Measurements from ENCODE around the gene NAV2.

NAV2 gene

GRCh38 chr11:19687392-19687791 lies 25.2 kb upstream of the NAV2 start:
- DNase-seq (ENCODE audit: low read depth in 2 of 2), result no peak

DNA sequence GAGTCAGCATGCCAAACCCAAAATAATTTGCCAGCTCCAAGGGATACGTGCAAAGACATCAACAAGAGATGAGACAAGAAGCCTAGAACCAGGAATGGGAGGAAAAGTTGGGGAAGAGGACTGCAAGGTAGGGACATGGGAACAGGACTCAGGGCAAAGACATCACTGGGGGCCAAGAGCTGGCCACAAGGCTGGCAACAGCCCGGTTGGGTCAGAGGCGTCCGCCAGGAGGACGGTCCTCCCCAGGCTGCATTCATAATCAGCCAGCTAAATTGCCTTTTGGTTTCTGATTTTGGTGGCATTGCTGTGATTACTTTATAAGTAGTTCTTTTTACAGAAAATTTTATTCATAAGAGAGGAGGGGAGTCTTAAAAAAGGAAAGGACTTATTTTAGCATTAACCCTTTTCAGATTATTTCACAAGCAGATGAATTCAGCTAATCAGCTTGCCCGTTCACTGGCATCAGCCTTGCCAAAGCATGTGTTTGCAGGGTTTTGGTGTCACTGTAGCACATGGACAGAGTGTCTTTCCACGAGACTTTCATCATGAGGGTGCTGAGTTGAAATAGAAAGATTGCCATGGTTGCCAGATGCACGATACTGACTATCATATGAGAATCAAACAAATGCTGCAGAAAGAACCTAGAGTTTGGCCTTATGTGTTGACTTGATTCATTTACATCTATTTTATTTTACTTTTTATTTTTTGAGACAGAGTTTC lies 23.2 kb upstream of the NAV2 start:
- no peak for DNase-seq (ENCODE audit: low read depth in 2 of 2)

- DNase-seq (ENCODE audit: low read depth in 2 of 2), result no peak
These were observed 21.8 kb upstream of the NAV2 start for GRCh38 chr11:19690885-19691284.

DNA sequence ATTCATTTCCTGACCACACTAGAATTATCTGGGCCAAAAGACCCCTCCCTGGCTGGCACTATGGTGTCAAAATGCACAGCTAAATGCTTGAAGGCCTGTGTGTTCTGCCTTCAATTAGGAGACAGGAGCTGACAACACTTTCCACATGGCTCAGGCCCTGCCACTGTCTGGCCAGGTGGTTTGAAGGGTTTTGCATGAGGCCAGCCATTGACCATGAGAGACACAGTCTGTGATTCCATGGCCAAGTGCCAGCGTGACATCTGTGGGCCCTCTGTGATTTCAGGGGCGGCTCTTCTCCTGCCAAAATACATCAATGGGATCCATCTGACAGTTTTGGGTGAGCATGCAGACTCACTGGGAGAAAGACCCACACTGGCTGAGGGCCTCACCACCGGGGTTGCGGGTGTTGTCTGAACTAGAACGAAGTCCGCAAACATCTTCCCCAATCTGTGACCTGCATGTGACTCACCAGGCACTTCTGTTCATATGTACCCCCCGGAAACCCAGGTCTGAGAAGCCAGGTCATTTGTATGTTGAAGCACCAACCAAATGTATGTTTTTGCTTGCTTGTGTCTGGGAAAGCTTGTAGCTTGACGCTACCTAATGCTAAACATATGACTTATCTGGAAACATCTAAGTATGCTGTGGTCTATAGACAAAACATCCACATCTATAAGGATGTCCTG lies 20.7 kb upstream of the NAV2 start:
- no peak for DNase-seq (ENCODE audit: low read depth in 2 of 2)

DNA sequence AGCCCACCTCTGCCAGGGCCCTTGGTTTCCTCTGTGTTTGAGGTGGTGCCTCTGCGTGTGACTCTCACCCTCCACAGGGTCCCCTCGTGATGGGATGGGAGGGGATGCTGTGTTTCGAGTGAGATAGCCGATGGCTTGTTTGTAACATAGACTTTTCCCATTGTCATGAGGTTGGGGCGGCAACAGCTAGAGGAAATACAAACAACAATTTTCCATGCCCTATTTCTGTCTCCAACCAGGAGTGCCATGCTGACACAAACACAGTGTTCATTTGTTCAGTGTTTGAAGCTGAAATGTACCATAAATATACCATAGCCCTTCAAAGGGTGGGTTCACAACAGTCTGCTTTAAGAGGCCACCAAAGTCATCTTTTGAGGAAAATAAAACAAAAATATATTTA lies 19.5 kb upstream of the NAV2 start:
- no peak for DNase-seq (ENCODE audit: low read depth in 2 of 2)

DNA sequence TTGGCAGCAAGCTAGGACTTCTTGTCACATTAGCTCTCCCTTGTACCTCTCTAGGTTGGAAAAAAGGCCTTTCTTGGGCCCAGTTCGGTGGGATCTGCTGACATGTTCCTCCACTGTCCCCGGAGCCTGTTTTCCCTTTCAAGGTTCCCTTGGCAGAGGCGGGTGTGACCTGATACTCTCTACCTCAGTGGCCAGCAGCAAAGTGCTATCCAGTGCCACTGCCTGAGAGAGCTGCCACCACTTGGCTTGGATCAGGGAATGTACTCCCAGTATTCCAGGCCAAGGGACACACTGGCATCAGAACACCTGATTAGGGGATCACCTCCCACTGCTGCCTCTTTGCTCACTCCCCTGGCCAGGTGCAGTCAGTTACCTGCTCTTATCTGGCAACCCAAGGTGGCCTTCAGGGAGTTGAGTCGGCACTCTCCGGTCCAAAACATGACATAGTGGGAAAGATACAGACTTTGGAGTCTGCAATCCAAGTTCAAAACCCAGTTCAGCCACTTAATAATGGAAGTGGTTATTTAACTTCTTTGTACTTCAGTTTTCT lies 17.8 kb upstream of the NAV2 start:
- DNase-seq (ENCODE audit: low read depth in 2 of 2), result no peak

DNA sequence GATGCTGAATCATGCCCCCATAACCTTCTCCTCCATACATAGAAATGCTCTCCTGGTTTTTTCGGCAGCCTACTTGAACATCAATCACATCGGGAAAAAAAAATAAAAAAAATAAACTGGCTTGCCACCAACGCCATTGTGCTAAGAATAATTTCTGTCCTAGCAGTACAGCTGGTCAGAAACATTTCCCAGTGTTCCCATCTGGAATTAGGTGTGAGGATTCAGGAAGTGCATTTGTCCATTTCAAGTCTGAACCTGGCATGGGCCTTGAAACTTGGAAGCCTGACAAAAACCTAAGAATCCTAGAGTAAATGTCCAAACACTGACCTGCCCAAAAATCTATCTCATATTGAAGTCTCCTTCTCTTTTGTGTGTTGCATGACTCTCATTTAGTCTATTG lies 16.6 kb upstream of the NAV2 start:
- DNase-seq (ENCODE audit: low read depth in 2 of 2), result no peak

DNA sequence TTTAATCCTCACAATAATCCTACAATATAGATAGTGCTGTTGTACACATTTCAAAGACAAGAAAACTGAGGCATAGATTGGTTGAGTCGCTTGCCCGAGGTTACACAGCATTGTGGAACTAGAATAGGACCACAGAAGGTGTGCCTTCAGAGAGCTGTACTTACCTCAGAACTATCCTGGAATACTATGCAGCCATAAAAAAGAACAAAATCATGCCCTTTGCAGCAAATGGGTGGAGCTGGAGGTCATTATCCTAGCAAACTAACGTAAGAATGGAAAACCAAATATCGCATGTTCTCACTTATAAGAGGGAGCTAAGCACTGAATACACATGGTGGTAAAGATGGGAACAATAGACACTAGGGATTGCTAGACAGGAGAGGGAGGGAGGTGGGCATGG lies 15.7 kb upstream of the NAV2 start:
- no peak for DNase-seq (ENCODE audit: low read depth in 2 of 2)

DNA sequence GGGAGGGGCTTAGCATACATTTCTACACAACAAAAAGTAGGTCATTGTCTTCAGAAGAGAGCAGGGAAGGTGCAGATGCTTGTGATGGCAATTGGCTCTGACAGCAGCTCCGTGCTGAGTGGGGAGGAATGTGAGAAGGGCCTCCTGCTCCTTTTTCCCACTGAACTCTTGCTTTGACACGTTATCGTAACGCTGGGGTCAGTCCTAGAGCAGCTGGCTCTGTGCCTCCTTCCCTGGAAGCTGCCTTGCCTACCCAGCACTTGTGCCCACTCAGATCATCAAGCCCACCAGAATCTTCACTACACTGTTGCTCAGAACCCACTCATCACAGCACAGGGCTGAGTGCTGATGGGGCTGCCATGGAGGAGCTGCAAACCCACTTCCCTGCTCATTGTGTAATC lies 14.9 kb upstream of the NAV2 start:
- no peak for DNase-seq (ENCODE audit: low read depth in 2 of 2)

GRCh38 chr11:19698493-19699292 lies 13.9 kb upstream of the NAV2 start:
- DNase-seq (ENCODE audit: low read depth in 2 of 2), result no peak

DNA sequence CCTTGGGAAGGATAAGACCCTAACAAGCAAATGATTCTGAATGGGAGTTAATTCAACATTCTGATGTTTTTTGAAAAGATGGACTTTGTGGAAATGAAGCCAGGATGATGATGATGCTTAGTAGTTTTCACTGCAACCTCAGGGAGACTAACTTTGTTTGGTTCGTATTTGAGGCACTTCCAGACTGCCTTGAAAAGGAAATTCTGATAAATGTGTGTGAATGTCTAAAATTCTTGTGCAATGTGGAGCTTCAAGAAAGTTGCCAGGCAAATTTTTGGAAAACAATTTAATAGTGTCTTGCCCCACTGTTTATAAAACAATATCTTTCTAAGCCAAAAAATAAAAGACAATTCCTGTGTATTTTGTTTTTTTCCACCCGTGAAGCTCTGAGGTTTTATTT lies 11.2 kb upstream of the NAV2 start:
- no peak for DNase-seq (ENCODE audit: low read depth in 2 of 2)

- no peak for DNase-seq (ENCODE audit: low read depth in 2 of 2)
These were observed 10.0 kb upstream of the NAV2 start for GRCh38 chr11:19702620-19703019.

DNA sequence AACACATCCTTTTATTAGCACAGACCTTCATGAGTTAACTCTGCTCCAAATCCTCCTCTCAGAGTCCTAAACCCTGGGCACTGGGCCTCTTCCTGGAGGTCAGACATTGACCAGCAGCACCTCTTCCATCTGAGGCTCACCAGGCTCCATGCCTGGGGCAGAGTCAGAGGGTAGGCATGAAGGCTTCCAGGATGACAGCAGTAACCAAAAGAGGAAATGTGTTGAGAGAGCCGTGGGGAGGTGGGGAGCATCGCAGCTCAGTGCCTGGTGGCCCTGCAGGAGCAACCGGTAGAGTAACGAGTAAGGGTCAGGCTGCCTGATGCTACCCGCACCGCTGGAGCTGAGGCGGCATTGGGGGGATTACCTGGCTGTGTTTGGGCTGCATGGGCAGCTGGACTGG lies 9.4 kb upstream of the NAV2 start:
- no peak for DNase-seq (ENCODE audit: low read depth in 2 of 2)

- DNase-seq (ENCODE audit: low read depth in 2 of 2), result no peak
These were observed 8.4 kb upstream of the NAV2 start for GRCh38 chr11:19704213-19704612.

GRCh38 chr11:19705936-19706335 lies 6.7 kb upstream of the NAV2 start:
- no peak for DNase-seq (ENCODE audit: low read depth in 2 of 2)

- DNase-seq (ENCODE audit: low read depth in 2 of 2), result no peak
These were observed 741 bp upstream of the NAV2 start for GRCh38 chr11:19711911-19712280.

GRCh38 chr11:19713196-19714021 lies 772 bp downstream of the NAV2 start:
- DNase-seq (ENCODE audit: low read depth in 2 of 2), result no peak

DNA sequence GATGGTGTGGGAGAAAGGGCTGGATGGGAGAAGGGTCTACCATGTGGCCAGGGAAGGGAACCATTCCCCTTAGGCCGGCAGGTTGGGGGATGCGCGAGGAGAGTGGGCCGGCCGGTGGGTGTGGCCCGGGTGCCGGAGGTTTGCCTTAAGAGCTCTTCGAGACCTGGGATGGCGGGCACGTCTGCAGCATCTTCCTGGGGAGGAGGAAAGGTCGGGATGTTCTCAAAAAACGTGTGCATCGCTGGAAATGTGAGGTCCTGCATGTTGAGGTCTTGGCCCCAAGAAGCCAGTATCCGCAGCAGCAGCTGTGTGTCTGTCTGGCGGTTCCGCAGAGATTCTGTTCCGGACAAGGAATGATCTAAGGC lies 1.4 kb downstream of the NAV2 start:
- DNase-seq (ENCODE audit: low read depth in 2 of 2), result no peak

GRCh38 chr11:19714387-19715363 lies 2.0 kb downstream of the NAV2 start:
- no peak for DNase-seq (ENCODE audit: low read depth in 2 of 2)

- no peak for DNase-seq (ENCODE audit: low read depth in 2 of 2)
These were observed 2.7 kb downstream of the NAV2 start for GRCh38 chr11:19715373-19715772.

- DNase-seq (ENCODE audit: low read depth in 2 of 2), result no peak
These were observed 5.4 kb downstream of the NAV2 start for GRCh38 chr11:19718051-19718450.
